GM10266 (cell line): ENCODE results near the gene EGFL7.

Experiments
- DNase-seq: peaks from one replicate; pipeline ENCODE4 v3.0.0; 2012; ENCODE audit errors: extremely low spot score
- CTCF ChIP-seq: IDR thresholded peaks from 2 replicates; pipeline ENCODE4 v1.5.1; 2012; ENCODE audit warnings: mild to moderate bottlenecking, low read depth; ENCODE audit not compliant: control insufficient read depth, insufficient read depth; ENCODE audit errors: missing control alignments

Gene EGFL7

GRCh38 chr9:136675477-136676296, 13.0 kb downstream of the EGFL7 start:
- DNase-seq = no peak
- TF ChIP-seq CTCF = no peak

GRCh38 chr9:136676297-136676794, 13.6 kb downstream of the EGFL7 start:
- DNase-seq = no peak
- TF ChIP-seq CTCF = no peak

GRCh38 chr9:136676920-136677686, 14.4 kb downstream of the EGFL7 start:
- DNase-seq = no peak
- no peak for TF ChIP-seq CTCF

- TF ChIP-seq CTCF = no peak
- no peak for DNase-seq
Measured at GRCh38 chr9:136678034-136678433, 15.3 kb downstream of the EGFL7 start.

GRCh38 chr9:136678624-136679023, 15.9 kb downstream of the EGFL7 start:
- DNase-seq = no peak
- TF ChIP-seq CTCF = no peak

- TF ChIP-seq CTCF = no peak
- DNase-seq = no peak
Measured at GRCh38 chr9:136679431-136679941, 16.8 kb downstream of the EGFL7 start.
